Measurements from ENCODE around the gene TNPO2.

GRCh38 chr19:12715929-12716328 is 7.8 kb downstream of the TNPO2 start:
- TF ChIP-seq POLR2A (IDR thresholded peaks at IDR 0.05) (no peak), CTCF (IDR thresholded peaks at IDR 0.05) (no peak)

Data from adrenal gland (tissue), 5 donors.